ENCODE results near the gene TBC1D1. TPM values are rescaled to one million over a fixed set of nuclear protein-coding genes. Genes with fewer than 3 reads are reported as not detected.

TBC1D1 gene
- total RNA-seq, 1 experiment from 2014 or later: 106 TPM

GRCh38 chr4:37998226-37998625 is 107.3 kb downstream of the TBC1D1 start:
- TF ChIP-seq EZH2 (IDR thresholded peaks at IDR 0.05; ENCODE audit: low read depth) (no peak), CTCF (conservative IDR thresholded peaks at IDR 0.05) (no peak)
- BruUV-seq (replicated peaks): no TSS peak
- no peak for DNase-seq
- Histone ChIP-seq H3F3A (ENCODE audit: insufficient read depth, low read depth) (peaks cover 4% of the 10 kb centered on the region; the same call in 1 of the 2 replicates), H3K27me3 (ENCODE audit: insufficient read depth, low read depth) (no peaks in the 10 kb centered on the region), H3K4me2 (no peak overlapping the region), H3K79me2 (ENCODE audit: low read depth) (peaks cover 26% of the 10 kb centered on the region), H3K9me3 (ENCODE audit: insufficient read depth, low read depth) (no peaks in the 10 kb centered on the region), H2AFZ (no peak overlapping the region), H3K27ac (no peak overlapping the region), H3K36me3 (ENCODE audit: low read depth) (no peaks in the 10 kb centered on the region), H3K4me1 (replicated peaks; ENCODE audit: insufficient read depth) (peaks cover 18% of the 10 kb centered on the region), H3K4me3 (no peak overlapping the region), H4K20me1 (ENCODE audit: insufficient read depth) (no peaks in the 10 kb centered on the region), H3K9me2 (ENCODE audit: insufficient read depth) (no peaks in the 10 kb centered on the region)
- ChIA-PET CTCF (no interaction called here), POLR2A (ENCODE audit: unreplicated experiment) (no interaction called here)
- intact Hi-C loops (cut with micrococcal nuclease; ENCODE audit: unreplicated experiment): no loop called here

GRCh38 chr4:37999000-37999716 is 108.3 kb downstream of the TBC1D1 start:
- no peak overlapping the region for H3K4me2 ChIP-seq
- intact Hi-C loops (cut with micrococcal nuclease; ENCODE audit: unreplicated experiment): no loop called here

DNA sequence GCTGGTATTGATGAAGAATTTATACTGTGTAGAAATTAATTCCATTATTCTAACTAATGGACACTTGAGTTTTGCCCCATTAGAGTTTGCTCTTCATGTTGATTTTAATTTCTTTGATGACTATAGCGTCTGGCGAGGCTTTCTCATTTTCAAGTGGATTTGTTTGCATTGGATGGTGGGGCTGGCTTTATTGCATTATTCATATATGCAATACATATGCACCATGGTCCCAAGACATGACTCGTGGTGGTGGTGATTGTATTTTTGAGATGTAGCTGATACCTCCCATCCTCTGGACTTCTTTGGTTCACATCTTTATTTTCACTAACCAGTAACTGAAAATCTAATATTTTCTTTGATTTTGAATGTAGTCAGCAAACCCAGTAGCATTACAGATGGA is 109.1 kb downstream of the TBC1D1 start:
- peaks cover 4% of the 10 kb centered on the region; the same call in 1 of the 2 replicates for H3F3A ChIP-seq (ENCODE audit: insufficient read depth, low read depth)
- no peak for DNase-seq
- H3K27me3 ChIP-seq (ENCODE audit: insufficient read depth, low read depth): no peaks in the 10 kb centered on the region
- peaks cover 14% of the 10 kb centered on the region for H3K4me1 ChIP-seq (replicated peaks; ENCODE audit: insufficient read depth)
- H4K20me1 ChIP-seq (ENCODE audit: insufficient read depth): no peaks in the 10 kb centered on the region
- ChIA-PET POLR2A (ENCODE audit: unreplicated experiment) (no interaction called here), CTCF (no interaction called here)
- TF ChIP-seq EZH2 (IDR thresholded peaks at IDR 0.05; ENCODE audit: low read depth): no peak
- no peak for TF ChIP-seq CTCF (conservative IDR thresholded peaks at IDR 0.05)
- intact Hi-C loops (cut with micrococcal nuclease; ENCODE audit: unreplicated experiment): no loop called here
- H3K9me2 ChIP-seq (ENCODE audit: insufficient read depth): no peaks in the 10 kb centered on the region
- H2AFZ ChIP-seq: no peak overlapping the region
- H3K4me3 ChIP-seq: no peak overlapping the region
- H3K36me3 ChIP-seq (ENCODE audit: low read depth): no peaks in the 10 kb centered on the region
- H3K27ac ChIP-seq: no peak overlapping the region
- peaks cover 25% of the 10 kb centered on the region for H3K79me2 ChIP-seq (ENCODE audit: low read depth)
- BruUV-seq (replicated peaks): no TSS peak
- H3K4me2 ChIP-seq: no peak overlapping the region
- H3K9me3 ChIP-seq (ENCODE audit: insufficient read depth, low read depth): no peaks in the 10 kb centered on the region

More at GRCh38 chr4:37999000-37999716, 108.3 kb downstream of the TBC1D1 start:
- Histone ChIP-seq H3K9me2 (ENCODE audit: insufficient read depth) (no peaks in the 10 kb centered on the region), H3K4me3 (no peak overlapping the region), H3K36me3 (ENCODE audit: low read depth) (no peaks in the 10 kb centered on the region), H3K79me2 (ENCODE audit: low read depth) (peaks cover 25% of the 10 kb centered on the region), H3K9me3 (ENCODE audit: insufficient read depth, low read depth) (no peaks in the 10 kb centered on the region), H3K27me3 (ENCODE audit: insufficient read depth, low read depth) (no peaks in the 10 kb centered on the region), H2AFZ (no peak overlapping the region), H3K4me1 (replicated peaks; ENCODE audit: insufficient read depth) (peaks cover 20% of the 10 kb centered on the region), H4K20me1 (ENCODE audit: insufficient read depth) (no peaks in the 10 kb centered on the region), H3F3A (ENCODE audit: insufficient read depth, low read depth) (peaks cover 4% of the 10 kb centered on the region; the same call in 1 of the 2 replicates), H3K27ac (no peak overlapping the region)
- DNase-seq: no peak
- POLR2A ChIA-PET (ENCODE audit: unreplicated experiment): no interaction called here
- CTCF ChIA-PET: no interaction called here
- BruUV-seq (replicated peaks): no TSS peak
- no peak for TF ChIP-seq EZH2 (IDR thresholded peaks at IDR 0.05; ENCODE audit: low read depth)
- TF ChIP-seq CTCF (conservative IDR thresholded peaks at IDR 0.05): no peak

Data from PC-9 (cell line).